ENCODE results near the gene SH3BGR.
"Not testable (repeated sequence)": the region's sequence is repeated elsewhere in the genome, so short reads cannot be mapped to it uniquely, and the experiment has no call there.

Gene SH3BGR

DNA sequence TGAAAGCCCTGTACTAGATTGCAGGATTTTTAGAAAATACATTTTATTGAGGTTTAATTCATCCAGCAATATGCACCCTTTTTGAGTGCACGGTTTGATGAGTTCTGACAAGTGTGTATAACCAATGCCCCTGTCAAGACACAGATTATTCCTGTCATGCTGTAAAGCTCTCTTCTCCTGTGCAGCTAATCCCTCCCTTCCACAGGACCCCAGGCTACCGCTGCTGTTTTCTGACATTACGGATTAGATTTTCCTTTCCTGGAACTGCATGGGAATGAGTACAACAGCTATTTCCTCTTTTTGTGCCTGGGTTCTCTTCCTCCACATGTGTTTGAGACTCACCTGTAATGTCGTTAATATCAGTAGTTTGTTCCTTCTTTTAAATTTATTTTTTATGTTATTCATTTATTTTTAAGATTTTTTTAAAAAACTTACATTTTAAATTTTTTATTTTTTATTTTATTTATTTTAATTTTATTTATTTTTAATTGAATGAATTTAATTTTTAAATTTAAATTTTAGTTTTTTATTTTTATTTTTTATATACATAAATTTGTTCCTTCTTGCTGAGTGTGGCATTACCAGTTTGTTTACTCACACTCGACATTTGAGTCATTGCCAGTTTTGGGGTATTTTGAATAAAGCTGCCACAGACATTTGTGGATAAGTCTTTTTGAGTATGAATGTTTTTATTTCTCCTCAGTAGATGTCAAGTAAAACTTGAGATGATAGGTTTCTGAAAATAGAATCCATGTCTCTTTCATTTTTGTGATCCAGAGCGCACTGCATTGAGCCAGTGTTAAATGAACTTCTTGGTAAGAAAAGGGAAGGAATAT, 82.0 kb downstream of the SH3BGR start:
- no peak for TF ChIP-seq MYC (IDR thresholded peaks at IDR 0.05; ENCODE audit: low read depth, low read length)
- no peak overlapping the region for H3K4me3 ChIP-seq (ENCODE audit: low read depth, low read length)
- no peak for DNase-seq (ENCODE audit: low read depth)

DNA sequence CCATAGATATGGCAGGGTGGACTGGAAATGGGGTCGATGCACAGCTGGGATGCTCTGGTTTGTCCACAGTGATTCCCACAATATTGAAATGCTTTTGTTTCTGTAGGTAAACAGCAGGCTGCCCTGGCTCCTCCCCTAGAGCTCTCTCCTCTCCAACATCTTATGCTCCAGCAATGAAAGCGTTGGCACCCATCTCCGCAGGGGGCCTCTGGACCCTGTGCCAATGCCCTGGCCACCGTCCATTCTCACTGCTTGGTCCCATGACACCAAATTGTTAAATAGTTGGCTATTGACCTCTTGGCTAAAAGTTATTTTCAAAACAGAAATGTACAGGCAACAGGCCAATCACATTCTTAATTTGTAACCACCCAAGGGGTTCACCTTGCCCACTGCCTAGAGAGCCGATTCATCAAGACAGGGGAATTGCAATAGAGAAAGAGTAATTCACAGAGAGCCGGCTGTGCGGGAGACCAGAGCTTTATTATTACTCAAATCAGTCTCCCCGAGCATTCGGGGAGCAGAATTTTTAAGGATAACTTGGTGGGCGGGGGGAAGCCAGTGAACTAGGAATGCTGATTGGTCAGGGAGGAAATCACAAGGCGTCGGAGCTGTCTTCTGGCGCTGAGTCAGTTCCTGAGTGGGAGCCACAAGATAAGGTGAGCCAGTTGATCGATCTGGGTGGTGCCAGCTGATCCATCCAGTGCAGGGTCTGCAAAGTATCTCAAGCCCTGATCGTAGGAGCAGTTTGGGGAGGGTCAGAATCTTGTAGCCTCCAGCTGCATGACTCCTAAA, 84.1 kb downstream of the SH3BGR start:
- DNase-seq (ENCODE audit: low read depth), result no peak
- H3K4me3 ChIP-seq (ENCODE audit: low read depth, low read length), result no peak overlapping the region
- TF ChIP-seq MYC (IDR thresholded peaks at IDR 0.05; ENCODE audit: low read depth, low read length) (no peak), MAX (IDR thresholded peaks at IDR 0.05; ENCODE audit: low read depth, low read length) (no peak), POLR2A (IDR thresholded peaks at IDR 0.05; ENCODE audit: extremely low read depth, insufficient read length) (no peak), CTCF (IDR thresholded peaks at IDR 0.05; ENCODE audit: low read depth, low read length) (no peak)

GRCh38 chr21:39536835-39537234, 85.1 kb downstream of the SH3BGR start:
- DNase-seq (ENCODE audit: low read depth), result no peak
- TF ChIP-seq MYC (IDR thresholded peaks at IDR 0.05; ENCODE audit: low read depth, low read length), result no peak
- no peak for TF ChIP-seq CTCF (IDR thresholded peaks at IDR 0.05; ENCODE audit: low read depth, low read length)
- TF ChIP-seq POLR2A (IDR thresholded peaks at IDR 0.05; ENCODE audit: extremely low read depth, insufficient read length), result no peak
- no peak for TF ChIP-seq MAX (IDR thresholded peaks at IDR 0.05; ENCODE audit: low read depth, low read length)

DNA sequence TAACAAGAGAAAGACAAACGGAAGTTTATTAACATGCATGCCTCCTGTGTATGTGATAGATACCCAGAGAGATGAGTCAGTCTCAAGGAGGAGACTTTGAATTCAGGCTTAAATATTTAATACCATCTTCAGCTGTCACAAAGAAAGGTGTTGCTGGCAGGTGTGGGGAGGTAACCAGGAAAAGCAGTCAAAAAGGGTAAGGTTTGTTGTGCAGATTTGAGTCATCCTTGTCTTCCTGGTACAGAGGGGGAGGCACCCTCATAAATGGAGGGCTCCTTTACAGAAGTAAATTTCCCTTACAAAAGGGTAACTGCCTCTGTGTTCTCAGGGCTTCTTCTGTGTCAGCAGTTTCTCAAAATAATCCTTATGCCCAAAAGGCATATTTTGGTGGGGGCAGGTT, 85.8 kb downstream of the SH3BGR start:
- H3K4me3 ChIP-seq (ENCODE audit: low read depth, low read length), result no peak overlapping the region
- no peak for DNase-seq (ENCODE audit: low read depth)
- no peak for TF ChIP-seq POLR2A (IDR thresholded peaks at IDR 0.05; ENCODE audit: extremely low read depth, insufficient read length)
- TF ChIP-seq CTCF (IDR thresholded peaks at IDR 0.05; ENCODE audit: low read depth, low read length), result no peak
- TF ChIP-seq MYC (IDR thresholded peaks at IDR 0.05; ENCODE audit: low read depth, low read length), result no peak
- no peak for TF ChIP-seq MAX (IDR thresholded peaks at IDR 0.05; ENCODE audit: low read depth, low read length)

More at GRCh38 chr21:39536835-39537234, 85.1 kb downstream of the SH3BGR start:
- no peak overlapping the region for H3K4me3 ChIP-seq (ENCODE audit: low read depth, low read length)

DNA sequence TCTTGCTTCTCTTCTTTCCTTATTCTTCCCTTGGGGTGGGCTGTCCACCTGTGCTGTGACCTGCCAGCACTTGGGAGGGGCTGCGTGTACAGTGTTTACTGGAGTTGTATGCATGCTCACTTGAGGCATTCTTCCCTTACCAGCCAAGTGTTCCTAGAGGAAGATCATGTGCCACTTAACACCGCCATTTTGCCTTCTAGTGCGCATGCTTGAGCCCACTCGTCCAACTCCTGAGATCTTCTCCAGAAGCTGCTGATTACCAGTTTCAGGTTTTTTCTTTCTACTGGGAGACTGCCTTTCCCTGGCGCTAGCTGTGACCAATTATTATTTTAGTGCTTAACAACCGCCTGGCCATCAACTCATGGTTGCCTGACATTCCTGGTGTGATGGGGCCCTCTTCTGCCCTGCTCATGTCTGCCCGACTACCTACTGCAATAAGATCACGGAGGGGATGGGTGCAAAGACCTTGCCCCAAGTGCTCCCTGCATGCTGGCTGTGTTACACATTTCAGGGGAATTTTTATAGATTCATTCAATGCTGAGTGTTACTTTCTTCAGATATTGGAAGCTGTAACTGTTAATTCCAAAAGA, 86.8 kb downstream of the SH3BGR start:
- TF ChIP-seq MAX (IDR thresholded peaks at IDR 0.05; ENCODE audit: low read depth, low read length) (no peak), POLR2A (IDR thresholded peaks at IDR 0.05; ENCODE audit: extremely low read depth, insufficient read length) (no peak), CTCF (IDR thresholded peaks at IDR 0.05; ENCODE audit: low read depth, low read length) (no peak), MYC (IDR thresholded peaks at IDR 0.05; ENCODE audit: low read depth, low read length) (no peak)
- no peak for DNase-seq (ENCODE audit: low read depth)

GRCh38 chr21:39540367-39540766, 88.6 kb downstream of the SH3BGR start:
- not testable (repeated sequence) for H3K4me3 ChIP-seq (ENCODE audit: low read depth, low read length); DNase-seq (ENCODE audit: low read depth)

More for the DNA sequence above, 86.8 kb downstream of the SH3BGR start:
- no peak overlapping the region for H3K4me3 ChIP-seq (ENCODE audit: low read depth, low read length)
